Mesenteric fat pad (tissue), 1 donor: ENCODE results near the gene GPR141. TPM values are rescaled to one million over a fixed set of nuclear protein-coding genes. Genes with fewer than 3 reads are reported as not detected.

Source experiments
- DNase-seq: peaks from one replicate; pipeline ENCODE4 v3.0.0-alpha.2; 2020; ENCODE audit warnings: low spot score
- total RNA-seq: library from RNA; stranded (reverse); fragmentation: NEBNext Ultra II Directional; extraction: Animal tissue kit (Norgen Biotek cat#: 25700); gene quantifications from one replicate; pipeline ENCODE4 v1.2.1, GENCODE V29; 2021
- donor health status: DM: yes; HTN: yes; CAD: no.

GPR141 gene
- total RNA-seq, 1 donor from 2014 or later: 0.77 TPM

GRCh38 chr7:37729181-37729580 lies 45.6 kb downstream of the GPR141 start:
- DNase-seq: no peak

GRCh38 chr7:37730501-37730900 lies 46.9 kb downstream of the GPR141 start:
- DNase-seq: no peak

- DNase-seq: no peak
Observed at GRCh38 chr7:37732253-37732652, 48.7 kb downstream of the GPR141 start.

- no peak for DNase-seq
Observed at GRCh38 chr7:37732888-37733287, 49.3 kb downstream of the GPR141 start.

GRCh38 chr7:37735196-37735595 lies 51.6 kb downstream of the GPR141 start:
- no peak for DNase-seq

- DNase-seq: no peak
Observed at GRCh38 chr7:37738321-37738720, 54.8 kb downstream of the GPR141 start.

GRCh38 chr7:37740398-37740797 lies 56.8 kb downstream of the GPR141 start:
- DNase-seq: no peak

- DNase-seq: no peak
Observed at GRCh38 chr7:37741776-37742175, 58.2 kb downstream of the GPR141 start.

- DNase-seq: no peak
Observed at GRCh38 chr7:37751096-37751495, 67.5 kb downstream of the GPR141 start.

GRCh38 chr7:37753398-37754050 lies 70.0 kb downstream of the GPR141 start:
- DNase-seq: no peak

GRCh38 chr7:37756797-37757551 lies 73.4 kb downstream of the GPR141 start:
- DNase-seq: no peak

- DNase-seq: no peak
Observed at GRCh38 chr7:37757563-37757962, 74.0 kb downstream of the GPR141 start.

GRCh38 chr7:37758501-37759045 lies 75.0 kb downstream of the GPR141 start:
- no peak for DNase-seq

- DNase-seq: no peak
Observed at GRCh38 chr7:37759526-37759925, 76.0 kb downstream of the GPR141 start.

- DNase-seq: no peak
Observed at GRCh38 chr7:37765421-37765829, 81.9 kb downstream of the GPR141 start.

- no peak for DNase-seq
Observed at GRCh38 chr7:37765872-37766525, 82.4 kb downstream of the GPR141 start.

- DNase-seq: no peak
Observed at GRCh38 chr7:37768611-37769010, 85.0 kb downstream of the GPR141 start.

- no peak for DNase-seq
Observed at GRCh38 chr7:37769291-37769690, 85.7 kb downstream of the GPR141 start.

- no peak for DNase-seq
Observed at GRCh38 chr7:37769726-37770125, 86.2 kb downstream of the GPR141 start.

GRCh38 chr7:37770838-37771237 lies 87.3 kb downstream of the GPR141 start:
- DNase-seq: no peak

- no peak for DNase-seq
Observed at GRCh38 chr7:37771342-37771741, 87.8 kb downstream of the GPR141 start.

- DNase-seq: no peak
Observed at GRCh38 chr7:37771801-37772200, 88.2 kb downstream of the GPR141 start.
